Lower lobe of right lung (tissue), 2 donors: ENCODE measurements around the gene PRKG1. TPM values are rescaled to one million over a fixed set of nuclear protein-coding genes. Genes with fewer than 3 reads are reported as not detected.

ENCODE experiments used
- ATAC-seq, 2 donors: fragments of 200-7000 bp; cut with Tn5 transposase; one replicate each; pipeline ENCODE4 v1.9.1; 2020 to 2022; ENCODE audit warnings: mild to moderate bottlenecking in 2 of 2, moderate library complexity in 2 of 2
- DNase-seq: peaks from one replicate; pipeline ENCODE4 v3.0.0-alpha.2; 2020
- H3K27ac ChIP-seq: fragments of 200-600 bp; one replicate; pipeline ENCODE4 v1.8.0; 2022
- H3K27me3 ChIP-seq: fragments of 200-600 bp; one replicate; pipeline ENCODE4 v1.8.0; 2022; ENCODE audit warnings: low read depth
- H3K36me3 ChIP-seq: fragments of 200-600 bp; one replicate; pipeline ENCODE4 v1.8.0; 2022; ENCODE audit warnings: mild to moderate bottlenecking
- H3K4me1 ChIP-seq: fragments of 200-600 bp; one replicate; pipeline ENCODE4 v1.8.0; 2022
- H3K4me3 ChIP-seq: fragments of 200-600 bp; one replicate; pipeline ENCODE4 v1.8.0; 2022; ENCODE audit warnings: mild to moderate bottlenecking
- H3K9me3 ChIP-seq: fragments of 200-600 bp; one replicate; pipeline ENCODE4 v1.8.0; 2022
- intact Hi-C: fragments of 100-400 bp; cut with DNase I; formaldehyde crosslinking; loops from one replicate; pipeline ENCODE4 v1.11.0; 2022
- total RNA-seq: library from RNA; stranded (reverse); fragmentation: NEBNext Ultra II Directional; extraction: Animal tissue kit (Norgen Biotek cat#: 25700); gene quantifications from one replicate; pipeline ENCODE4 v1.2.1, GENCODE V29; 2021
- TF ChIP-seq, protein P1 (sequence below): fragments of 200-600 bp; IDR thresholded peaks from one replicate; pipeline ENCODE4 v1.8.0; 2022; ENCODE audit warnings: antibody characterized with exemption, mild to moderate bottlenecking
- donor health status: DM: no; HTN: yes; CAD: no; lungs with severe emphysema.

PRKG1 gene
- total RNA-seq, 1 donor from 2014 or later, result 23.6 TPM

DNA sequence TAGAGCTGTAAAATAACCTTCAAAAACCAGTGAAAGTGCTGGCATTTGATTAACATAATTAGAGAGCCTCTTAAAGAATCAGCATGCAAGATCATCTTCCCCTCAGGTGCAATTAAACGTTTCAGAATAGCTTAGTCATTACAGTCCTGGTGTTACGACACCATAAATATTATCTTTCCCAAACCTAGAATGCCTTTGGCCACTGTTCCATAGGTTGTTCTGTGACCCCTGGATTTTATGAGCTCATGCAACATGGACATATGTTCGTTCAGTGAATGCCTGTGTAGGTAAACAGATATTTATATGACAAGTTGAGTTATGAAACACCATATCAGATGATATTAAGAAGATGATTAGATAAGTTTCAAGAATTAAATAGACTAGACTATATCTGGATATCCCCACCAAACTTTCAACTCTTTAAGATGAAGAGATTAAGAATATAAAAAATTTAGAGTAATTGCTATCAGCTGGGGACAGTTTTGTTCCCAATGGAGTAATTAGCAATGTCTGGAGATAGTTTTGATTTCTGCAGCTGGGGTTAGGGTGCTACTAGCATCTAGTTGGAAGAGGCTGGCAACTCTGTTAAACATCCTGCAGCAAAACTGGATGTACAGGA is 976.3 kb downstream of the PRKG1 start:
- Histone ChIP-seq H3K27me3 (no peaks in the 10 kb centered on the region), H3K4me1 (no peaks in the 10 kb centered on the region), H3K36me3 (no peaks in the 10 kb centered on the region), H3K9me3 (no peaks in the 10 kb centered on the region), H3K27ac (no peak overlapping the region), H3K4me3 (no peak overlapping the region)
- intact Hi-C loops, result no loop called here
- TF ChIP-seq, protein P1, sequence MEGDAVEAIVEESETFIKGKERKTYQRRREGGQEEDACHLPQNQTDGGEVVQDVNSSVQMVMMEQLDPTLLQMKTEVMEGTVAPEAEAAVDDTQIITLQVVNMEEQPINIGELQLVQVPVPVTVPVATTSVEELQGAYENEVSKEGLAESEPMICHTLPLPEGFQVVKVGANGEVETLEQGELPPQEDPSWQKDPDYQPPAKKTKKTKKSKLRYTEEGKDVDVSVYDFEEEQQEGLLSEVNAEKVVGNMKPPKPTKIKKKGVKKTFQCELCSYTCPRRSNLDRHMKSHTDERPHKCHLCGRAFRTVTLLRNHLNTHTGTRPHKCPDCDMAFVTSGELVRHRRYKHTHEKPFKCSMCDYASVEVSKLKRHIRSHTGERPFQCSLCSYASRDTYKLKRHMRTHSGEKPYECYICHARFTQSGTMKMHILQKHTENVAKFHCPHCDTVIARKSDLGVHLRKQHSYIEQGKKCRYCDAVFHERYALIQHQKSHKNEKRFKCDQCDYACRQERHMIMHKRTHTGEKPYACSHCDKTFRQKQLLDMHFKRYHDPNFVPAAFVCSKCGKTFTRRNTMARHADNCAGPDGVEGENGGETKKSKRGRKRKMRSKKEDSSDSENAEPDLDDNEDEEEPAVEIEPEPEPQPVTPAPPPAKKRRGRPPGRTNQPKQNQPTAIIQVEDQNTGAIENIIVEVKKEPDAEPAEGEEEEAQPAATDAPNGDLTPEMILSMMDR, result no peak
- no peak for DNase-seq
- no peak for ATAC-seq

DNA sequence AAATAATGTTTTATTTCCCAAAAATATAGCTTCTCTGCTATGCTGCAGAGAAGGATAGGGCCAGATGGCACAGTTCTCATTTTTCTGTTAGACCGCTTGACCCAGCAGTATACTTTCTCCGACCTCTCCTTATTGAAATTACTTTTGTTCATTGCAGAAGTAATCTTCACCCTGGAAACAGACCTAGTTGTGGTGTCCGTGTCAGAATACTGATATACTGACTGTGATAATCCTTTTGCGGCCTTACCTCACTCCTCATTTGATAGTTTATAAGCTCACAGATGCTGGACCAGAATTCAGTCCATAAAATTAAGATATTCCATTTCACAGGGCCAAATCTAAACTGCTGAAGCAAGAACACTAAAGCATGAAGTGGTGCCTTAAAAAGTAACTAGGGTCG is 979.2 kb downstream of the PRKG1 start:
- intact Hi-C loops, result no loop called here
- Histone ChIP-seq H3K36me3 (no peaks in the 10 kb centered on the region), H3K27me3 (no peaks in the 10 kb centered on the region), H3K4me3 (no peak overlapping the region), H3K27ac (no peak overlapping the region), H3K4me1 (no peaks in the 10 kb centered on the region), H3K9me3 (no peaks in the 10 kb centered on the region)
- ATAC-seq (no peak), DNase-seq (no peak)
- TF ChIP-seq, protein P1, result no peak

- no peaks in the 10 kb centered on the region for H3K27me3 ChIP-seq
- ATAC-seq (no peak), DNase-seq (no peak)
- no peak overlapping the region for H3K4me3 ChIP-seq
- no peaks in the 10 kb centered on the region for H3K36me3 ChIP-seq
- no peaks in the 10 kb centered on the region for H3K4me1 ChIP-seq
- H3K27ac ChIP-seq, result no peak overlapping the region
- intact Hi-C loops, result no loop called here
- H3K9me3 ChIP-seq, result no peaks in the 10 kb centered on the region
- TF ChIP-seq, protein P1, result no peak
These were observed 982.0 kb downstream of the PRKG1 start for GRCh38 chr10:52056291-52056690.

- ATAC-seq (no peak), DNase-seq (no peak)
- H3K4me3 ChIP-seq, result no peak overlapping the region
- intact Hi-C loops, result no loop called here
- no peaks in the 10 kb centered on the region for H3K9me3 ChIP-seq
- H3K36me3 ChIP-seq, result no peaks in the 10 kb centered on the region
- no peak overlapping the region for H3K27ac ChIP-seq
- no peaks in the 10 kb centered on the region for H3K27me3 ChIP-seq
- TF ChIP-seq, protein P1, result no peak
- H3K4me1 ChIP-seq, result no peaks in the 10 kb centered on the region
These were observed 984.8 kb downstream of the PRKG1 start for GRCh38 chr10:52059089-52059488.

DNA sequence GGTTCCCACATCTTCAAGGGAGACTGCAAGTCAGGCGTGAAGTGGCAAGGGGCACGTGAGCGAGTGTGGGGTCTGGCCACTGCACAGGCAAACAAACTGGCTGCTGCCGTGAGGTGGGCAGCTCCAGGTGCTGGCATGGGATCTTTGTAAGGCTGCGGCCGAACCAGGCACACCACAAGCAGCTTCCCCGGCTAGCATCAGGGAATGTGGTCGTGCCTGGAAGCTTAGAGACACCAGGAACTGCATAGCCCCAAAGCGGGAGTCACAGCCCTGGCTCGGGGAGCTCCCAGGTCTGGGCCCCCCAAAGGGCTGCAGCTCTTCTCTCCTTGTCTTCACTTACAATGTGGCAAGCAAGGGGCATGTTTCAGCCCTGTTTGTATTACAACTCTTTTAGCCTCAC is 988.9 kb downstream of the PRKG1 start:
- Histone ChIP-seq H3K36me3 (no peaks in the 10 kb centered on the region), H3K9me3 (no peaks in the 10 kb centered on the region), H3K27ac (no peak overlapping the region), H3K4me3 (no peak overlapping the region), H3K27me3 (no peaks in the 10 kb centered on the region), H3K4me1 (no peaks in the 10 kb centered on the region)
- intact Hi-C loops, result no loop called here
- DNase-seq (no peak), ATAC-seq (no peak)
- TF ChIP-seq, protein P1, result no peak
